ENCODE data around the gene PRAMEF4.
"Not testable (repeated sequence)": the region's sequence is repeated elsewhere in the genome, so short reads cannot be mapped to it uniquely, and the experiment has no call there.

DNA sequence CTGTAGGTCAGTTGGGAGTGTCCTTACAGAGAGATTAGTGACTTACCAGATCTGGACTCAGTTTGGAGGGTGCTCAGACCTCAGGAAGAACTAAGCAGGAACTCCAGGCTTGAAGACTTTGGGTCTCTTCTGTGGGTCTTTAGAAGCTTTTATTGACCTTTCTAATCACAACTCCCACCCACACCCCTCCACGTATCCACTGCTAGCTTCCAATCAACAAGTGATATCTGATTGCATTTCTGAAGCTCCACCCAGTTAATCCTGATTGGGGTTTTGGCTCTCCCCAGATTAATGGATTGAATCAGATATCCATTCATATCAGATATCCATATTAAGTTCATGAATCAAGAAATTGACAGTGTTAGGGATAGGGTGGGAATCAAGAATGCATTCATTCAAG, 12.2 kb upstream of the PRAMEF4 start, which contains the start of gene PRAMEF10:
- TF ChIP-seq, protein P1, sequence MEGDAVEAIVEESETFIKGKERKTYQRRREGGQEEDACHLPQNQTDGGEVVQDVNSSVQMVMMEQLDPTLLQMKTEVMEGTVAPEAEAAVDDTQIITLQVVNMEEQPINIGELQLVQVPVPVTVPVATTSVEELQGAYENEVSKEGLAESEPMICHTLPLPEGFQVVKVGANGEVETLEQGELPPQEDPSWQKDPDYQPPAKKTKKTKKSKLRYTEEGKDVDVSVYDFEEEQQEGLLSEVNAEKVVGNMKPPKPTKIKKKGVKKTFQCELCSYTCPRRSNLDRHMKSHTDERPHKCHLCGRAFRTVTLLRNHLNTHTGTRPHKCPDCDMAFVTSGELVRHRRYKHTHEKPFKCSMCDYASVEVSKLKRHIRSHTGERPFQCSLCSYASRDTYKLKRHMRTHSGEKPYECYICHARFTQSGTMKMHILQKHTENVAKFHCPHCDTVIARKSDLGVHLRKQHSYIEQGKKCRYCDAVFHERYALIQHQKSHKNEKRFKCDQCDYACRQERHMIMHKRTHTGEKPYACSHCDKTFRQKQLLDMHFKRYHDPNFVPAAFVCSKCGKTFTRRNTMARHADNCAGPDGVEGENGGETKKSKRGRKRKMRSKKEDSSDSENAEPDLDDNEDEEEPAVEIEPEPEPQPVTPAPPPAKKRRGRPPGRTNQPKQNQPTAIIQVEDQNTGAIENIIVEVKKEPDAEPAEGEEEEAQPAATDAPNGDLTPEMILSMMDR (IDR thresholded peaks at IDR 0.05; ENCODE audit: low read depth, low read length) = not testable (repeated sequence)
- not testable (repeated sequence) for TF ChIP-seq EZH2phosphoT487 (IDR thresholded peaks at IDR 0.05; ENCODE audit: low read depth)

Data from OCI-LY3 (cell line).